T follicular helper cell (primary cell): ENCODE results near the gene PRSS12.
A peak's percentile ranks its signal among the peaks of the same experiment; 100 is the strongest.
"Not testable (repeated sequence)": the region's sequence is repeated elsewhere in the genome, so short reads cannot be mapped to it uniquely, and the experiment has no call there.

Source experiments
- DNase-seq: peaks from one replicate; pipeline ENCODE4 v3.0.0-alpha.2; 2020; ENCODE audit warnings: low read depth

Gene PRSS12

GRCh38 chr4:118318931-118319330 lies 33.9 kb downstream of the PRSS12 start:
- no peak for DNase-seq

DNA sequence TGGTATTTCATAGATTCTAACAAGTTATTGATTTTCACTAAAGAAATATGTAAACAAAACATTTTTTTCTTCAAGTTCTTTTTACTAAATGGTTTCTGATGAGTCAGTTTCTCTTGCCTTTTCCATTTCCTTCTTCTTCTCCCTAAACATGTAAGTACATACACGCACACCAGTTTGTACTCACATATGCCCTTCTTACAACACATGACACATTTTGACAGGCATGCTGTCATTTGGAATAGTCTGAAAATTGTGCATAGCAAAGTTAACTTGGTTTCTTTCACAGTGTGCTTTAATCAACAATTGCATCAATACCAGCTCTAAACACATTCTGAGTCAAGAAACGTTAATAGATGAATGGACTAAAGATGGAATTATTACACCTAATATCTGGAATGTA lies 35.1 kb downstream of the PRSS12 start:
- DNase-seq = no peak

DNA sequence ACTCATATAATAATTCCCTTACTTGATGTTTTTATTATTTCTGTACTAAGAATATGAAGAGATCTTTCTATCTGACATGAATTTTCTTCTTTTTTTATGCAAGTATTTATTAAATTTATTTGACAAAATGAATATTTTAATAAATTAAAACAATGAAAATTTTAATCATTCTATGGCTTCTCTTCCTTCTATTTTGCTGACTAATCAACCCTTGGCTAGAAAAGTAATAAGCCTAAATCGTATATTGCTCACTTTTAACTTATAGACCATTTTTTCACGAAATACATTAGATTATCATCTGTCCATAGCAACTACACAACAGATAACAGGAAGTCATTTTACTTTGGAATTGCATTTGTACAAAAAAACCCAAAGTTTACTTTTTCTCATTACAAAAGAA lies 38.6 kb downstream of the PRSS12 start:
- DNase-seq = no peak

DNA sequence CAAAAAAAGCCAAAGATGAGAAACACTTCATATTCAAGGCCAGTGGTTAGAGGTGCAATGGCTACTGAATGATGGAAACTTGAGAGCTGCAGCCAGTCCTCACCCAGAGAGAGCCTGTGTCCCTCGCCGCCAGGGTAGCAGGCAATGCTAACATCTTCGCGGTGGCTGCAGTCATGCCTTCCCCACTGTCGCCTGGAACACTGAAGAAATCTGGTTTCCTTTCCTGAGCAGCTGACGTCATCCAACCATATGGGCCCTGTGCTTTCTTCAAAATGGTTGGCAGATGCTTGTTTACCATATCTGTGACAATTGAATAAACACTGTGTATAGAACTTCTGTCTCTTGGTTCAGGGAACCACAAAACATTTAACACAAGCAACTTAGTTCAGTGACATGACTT lies 39.7 kb downstream of the PRSS12 start:
- no peak for DNase-seq

GRCh38 chr4:118308306-118309030 lies 44.3 kb downstream of the PRSS12 start:
- no peak for DNase-seq

DNA sequence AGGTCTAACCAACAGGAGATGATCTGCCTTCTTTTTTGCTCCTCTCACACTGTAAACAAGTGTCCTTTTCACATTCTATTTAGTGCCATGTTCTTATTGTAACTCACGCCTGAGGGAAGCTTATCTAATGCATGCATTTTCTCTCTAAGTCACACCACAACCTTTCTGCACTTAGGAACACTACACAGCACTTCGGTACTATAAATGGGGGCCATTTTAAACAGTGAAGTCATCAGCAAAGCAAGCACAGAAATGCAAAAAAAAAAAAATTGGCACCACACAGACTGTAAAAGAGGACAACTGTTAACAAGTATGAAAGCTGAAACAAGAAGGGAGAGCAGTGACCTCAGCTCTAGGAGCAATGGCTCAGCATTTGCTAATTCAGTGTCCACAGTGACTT lies 45.2 kb downstream of the PRSS12 start:
- no peak for DNase-seq

DNA sequence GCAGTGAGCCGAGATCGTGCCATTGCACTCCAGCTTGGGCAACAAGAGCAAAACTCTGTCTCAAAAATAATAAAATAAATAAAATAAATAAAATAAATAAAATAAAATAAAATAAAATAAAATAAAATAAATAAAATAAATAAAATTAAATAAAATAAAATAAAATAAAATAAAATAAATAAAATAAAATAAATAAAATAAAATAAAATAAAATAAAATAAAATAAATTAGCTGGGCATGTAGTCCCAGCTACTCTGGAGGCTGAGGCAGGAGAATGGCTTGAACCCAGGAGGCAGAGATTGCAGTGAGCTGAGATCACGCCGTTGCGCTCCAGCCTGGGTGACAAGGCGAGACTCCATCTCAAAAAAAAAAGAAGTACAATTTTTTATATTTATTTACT lies 53.2 kb downstream of the PRSS12 start:
- DNase-seq = not testable (repeated sequence)

DNA sequence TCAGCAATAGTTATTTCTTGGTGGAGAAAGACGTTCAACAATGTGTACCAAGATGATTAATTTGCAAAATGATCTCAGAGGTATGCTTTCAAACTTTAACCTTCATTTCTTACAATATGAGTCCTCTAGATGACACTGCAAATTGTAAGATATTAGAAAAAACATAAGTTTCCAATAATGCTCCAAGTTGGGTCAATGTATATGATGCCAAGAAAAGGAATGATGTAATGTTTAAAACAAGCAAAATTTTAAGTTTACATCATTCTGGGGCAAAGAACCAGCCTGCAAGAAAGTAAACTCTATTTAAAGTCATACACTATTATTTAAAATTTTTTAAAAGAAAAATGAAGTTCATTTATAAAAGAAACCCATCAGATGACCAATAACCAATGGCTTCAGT lies 56.1 kb downstream of the PRSS12 start:
- DNase-seq = no peak

DNA sequence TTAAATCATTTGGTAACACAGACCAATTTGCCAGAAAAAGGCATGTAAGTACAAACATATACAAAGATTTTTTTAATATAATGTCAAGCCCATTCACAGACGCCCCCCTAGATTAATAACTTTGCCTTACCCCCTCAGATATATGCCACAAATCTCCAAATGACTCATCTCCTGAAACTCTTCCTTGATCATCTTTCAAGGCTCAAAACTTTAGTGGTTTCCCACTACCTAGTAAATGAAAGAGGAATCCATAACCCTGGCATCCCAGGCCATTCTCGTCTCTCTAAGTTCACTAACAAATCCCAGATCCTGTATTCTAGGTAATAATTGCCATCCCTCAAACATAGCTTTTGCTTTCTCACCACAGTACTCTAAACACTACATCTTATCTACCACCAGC lies 61.9 kb downstream of the PRSS12 start:
- no peak for DNase-seq

- no peak for DNase-seq
These were observed 63.0 kb downstream of the PRSS12 start for GRCh38 chr4:118289794-118290193.

DNA sequence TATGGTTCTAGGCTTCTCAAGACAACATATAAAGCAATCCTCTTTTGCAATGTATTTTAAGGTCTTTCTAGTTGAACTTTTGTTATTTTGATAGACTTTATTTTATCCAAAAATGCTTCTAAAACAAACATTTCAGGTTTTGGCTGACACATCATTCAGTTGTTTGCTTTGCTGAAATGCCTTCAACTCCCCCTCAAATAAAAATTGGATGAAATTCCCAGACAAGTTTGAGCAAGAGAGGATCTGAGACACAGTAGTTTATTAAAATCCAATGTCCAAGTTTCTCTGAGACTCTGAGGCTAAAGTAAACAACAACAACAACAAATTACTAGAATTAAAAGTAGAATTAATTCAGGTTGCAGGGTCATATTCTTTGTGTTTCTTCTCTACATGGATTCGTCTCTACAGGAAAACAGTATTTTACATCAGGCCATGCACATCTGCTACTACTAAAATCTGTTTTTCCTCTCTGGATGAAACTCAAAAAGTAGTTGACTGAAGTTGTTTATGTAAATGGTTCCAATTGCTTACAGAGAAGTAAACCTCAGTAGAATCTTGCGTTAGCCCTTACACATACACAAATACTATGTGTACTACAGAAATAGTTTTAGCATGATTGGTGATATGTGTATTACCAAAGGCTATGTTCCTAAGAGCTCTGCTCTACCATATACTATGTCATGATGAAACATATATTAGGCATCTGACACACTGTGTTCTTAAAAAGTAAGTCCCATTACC lies 64.9 kb downstream of the PRSS12 start:
- DNase-seq = no peak

GRCh38 chr4:118286685-118287084 lies 66.1 kb downstream of the PRSS12 start:
- no peak for DNase-seq

DNA sequence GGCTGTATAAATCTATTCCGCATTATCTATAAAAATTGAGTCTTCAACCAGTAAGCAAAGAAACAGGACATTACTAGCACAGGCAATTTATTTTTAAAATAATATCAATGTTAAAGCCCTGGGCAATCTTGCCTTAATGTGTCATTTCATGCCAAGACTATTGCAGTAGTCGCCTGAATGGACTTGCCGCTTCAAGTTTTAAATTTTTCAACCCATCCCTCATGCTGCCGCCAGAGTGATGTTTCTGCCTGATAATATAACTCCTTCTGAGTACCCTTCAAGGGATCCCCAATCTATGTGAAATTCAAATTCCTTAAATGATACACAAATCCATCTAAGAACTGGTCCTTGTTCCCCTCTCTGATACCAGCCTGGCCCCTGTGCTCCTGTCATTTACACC lies 66.9 kb downstream of the PRSS12 start:
- DNase-seq = no peak

GRCh38 chr4:118284169-118284568 lies 68.6 kb downstream of the PRSS12 start:
- DNase-seq = no peak

DNA sequence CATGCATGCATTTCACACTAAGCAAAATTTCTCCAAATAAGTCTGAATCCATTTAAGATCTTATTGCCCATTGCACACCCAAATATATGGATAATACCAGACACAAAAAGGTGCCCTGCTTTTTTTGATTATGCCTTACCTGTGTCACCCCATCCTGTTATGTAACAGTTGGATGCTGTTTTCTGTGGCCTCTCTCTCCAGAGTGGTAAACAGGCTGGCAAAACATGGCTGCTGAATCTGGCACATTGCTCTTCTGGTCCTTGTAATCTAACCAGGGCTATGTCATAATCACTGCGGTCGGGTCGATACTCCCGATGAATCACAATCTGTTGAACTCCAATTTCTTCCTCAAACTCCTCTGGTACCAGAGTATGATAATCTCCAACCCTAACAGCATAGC lies 70.1 kb downstream of the PRSS12 start:
- DNase-seq = no peak

DNA sequence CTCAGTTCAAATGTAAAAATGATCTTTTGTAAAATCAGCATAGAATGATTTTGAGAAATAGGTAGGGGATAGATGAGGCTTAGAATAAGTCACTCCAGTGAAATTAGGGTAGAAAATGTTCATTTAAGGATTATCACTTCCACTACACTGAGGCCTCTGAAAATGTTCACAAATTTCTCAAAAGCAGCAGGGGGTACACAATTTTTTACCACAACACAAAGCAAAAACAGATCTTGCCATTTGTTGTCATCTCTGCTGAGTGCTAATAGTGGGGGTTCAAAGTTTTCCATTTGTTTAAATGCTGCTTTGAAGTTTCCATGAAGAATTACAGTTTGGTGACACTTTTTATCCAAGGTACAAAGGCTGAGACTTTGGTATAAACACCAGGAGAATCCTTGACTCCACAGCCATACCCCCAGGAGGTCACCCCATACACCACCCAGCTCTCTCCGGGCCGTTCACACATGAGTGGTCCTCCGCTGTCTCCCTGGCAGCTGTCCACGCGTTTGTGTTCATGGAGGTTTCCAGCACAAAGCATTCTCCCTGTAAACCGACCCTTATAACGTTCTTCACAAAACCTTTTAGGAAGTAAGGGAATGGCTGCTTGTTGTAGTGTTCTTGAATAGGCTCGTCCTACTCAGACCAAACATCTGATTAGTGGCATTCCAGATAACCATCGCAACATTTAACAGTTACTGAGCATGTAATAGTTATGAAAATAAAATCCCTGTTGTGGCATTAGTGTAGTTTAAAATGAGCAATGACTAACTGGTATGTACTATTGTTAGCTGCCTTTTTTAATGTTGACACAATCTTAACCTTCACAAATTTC lies 71.0 kb downstream of the PRSS12 start:
- DNase-seq = no peak

DNA sequence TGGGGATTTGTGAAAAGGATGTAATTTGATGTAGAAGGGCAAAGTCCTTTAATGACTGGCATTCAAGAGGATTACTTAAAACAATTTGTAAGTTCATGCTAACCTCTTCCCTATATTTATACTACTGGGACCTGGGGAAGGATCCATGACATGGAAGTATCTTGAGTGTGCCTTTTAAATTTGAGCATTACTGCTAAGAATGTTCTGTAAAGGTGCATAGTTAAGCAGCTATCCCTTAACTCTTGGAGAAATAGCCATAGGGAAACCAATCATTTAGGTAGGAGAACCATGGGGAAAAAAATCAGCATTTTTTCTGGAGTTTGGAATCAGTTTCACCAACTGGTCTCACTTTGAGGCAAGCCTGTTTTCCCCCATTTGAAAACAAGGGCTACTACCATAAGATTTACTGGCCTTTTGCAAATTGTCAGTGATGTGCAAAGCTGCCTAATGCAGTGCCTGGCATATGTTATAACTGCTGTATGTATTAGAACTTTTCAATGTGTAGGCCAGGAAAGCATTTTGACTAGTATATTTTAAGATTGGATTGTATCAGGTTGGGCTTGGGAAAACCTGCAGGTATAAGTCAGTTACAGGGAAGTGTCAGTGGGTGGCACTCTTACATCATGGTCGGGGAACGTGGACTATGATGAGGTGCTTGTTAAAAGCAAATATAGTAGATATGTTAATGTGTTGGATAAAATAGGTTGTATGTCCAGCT lies 72.1 kb downstream of the PRSS12 start:
- DNase-seq = peak; percentile 31

DNA sequence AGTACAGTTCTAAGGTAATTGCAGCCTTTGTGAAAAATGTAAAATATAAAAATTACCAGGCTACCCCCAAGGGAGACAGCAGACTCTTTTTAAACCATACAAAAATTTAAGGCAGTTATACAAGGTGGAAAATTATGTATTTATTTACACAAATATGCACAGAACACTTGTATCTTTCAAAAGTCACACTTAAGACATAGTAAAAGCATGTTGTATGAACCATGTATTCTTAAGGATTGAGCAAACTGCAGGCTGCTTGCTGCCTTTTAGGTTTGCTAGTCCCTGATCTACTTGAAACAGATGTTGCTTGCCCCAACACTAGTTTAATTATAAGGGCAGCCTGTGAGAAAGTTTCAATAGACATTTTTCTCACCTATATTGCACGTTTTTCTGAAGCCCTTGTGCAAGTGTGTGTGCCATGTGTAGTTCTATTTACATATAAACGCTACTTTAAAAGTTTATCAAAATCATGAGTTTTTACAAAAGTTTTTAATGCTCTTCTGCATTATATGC lies 72.8 kb downstream of the PRSS12 start:
- no peak for DNase-seq

DNA sequence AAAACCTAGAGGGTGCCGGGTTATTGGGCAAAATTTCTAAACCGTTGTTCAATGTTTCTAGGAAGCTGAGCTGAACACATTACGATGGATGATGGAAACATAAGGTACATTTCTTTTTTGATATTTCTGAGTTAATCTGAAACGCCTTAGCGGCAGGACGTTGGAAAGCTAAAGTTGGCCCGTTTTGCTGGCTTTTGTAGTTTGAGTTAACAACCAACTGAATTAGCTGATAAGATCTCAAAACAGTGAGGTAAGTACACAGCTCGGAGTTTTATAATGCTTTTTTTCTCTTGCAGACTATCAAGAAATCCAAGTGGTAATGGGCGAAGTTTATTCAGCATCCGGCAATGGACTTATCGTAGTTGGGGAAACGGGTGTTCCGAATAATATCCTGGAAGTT lies 73.5 kb downstream of the PRSS12 start:
- no peak for DNase-seq

DNA sequence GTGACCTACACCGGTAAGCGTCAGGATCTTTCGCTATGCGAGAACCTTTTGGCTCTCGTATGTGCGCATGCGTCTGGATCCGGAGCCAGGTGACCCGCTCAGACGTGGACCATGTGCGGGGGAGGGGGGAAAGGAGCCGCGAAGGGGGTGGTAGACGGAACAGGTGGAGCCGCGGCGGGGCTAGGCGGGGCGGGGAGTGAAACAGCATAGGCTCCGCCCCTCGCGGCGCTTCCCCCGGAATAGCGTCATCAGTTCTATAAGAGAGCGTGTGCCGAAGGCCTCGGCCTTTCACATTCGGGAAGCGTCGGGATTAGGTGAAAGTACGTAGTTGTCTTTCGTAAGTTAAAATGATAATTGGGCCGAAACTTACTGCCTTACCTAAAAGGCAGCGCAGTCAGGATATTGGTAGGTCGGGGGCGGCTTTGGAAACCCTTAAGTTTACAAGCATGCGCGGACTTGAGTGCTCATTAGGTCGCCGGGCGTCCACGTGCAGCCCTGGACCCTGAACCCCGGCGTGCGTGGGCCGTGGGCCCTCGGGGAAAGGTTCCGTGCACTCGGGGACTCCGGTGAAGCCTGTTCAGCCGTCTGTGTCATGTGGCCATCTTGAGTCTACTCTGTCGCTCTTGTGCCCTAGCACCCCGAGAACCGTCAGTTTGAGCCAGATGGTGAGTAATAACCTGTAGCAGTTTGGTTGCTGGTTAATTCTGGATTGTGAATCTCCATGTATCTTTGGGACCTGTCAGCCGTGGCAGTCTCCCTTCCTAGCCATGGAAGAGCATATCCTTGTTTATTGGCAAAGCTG lies 74.1 kb downstream of the PRSS12 start:
- DNase-seq = peak; percentile 98

GRCh38 chr4:118277243-118277642 lies 75.6 kb downstream of the PRSS12 start:
- no peak for DNase-seq
